ENCODE data around the gene CYBC1. TPM values are rescaled to one million over a fixed set of nuclear protein-coding genes. Genes with fewer than 3 reads are reported as not detected.

Gene CYBC1
- total RNA-seq, 1 experiment from 2014 or later, result 71.7 TPM

GRCh38 chr17:82407255-82407654 lies 43.3 kb downstream of the CYBC1 start:
- no peak for DNase-seq (ENCODE audit: low spot score)
- H3K36me3 Mint-ChIP-seq, result peaks cover 6% of the 10 kb centered on the region
- no peaks in the 10 kb centered on the region for H3K9me3 Mint-ChIP-seq
- no peak overlapping the region for H3K4me3 Mint-ChIP-seq
- POLR2A ChIA-PET, result no interaction called here
- CTCF ChIA-PET, result interaction anchor here (1.3 to 1.5 kb wide), 2 partner anchors 17 to 51 kb away, joined by 3 to 4 read pairs; no protein-coding TSS in a partner anchor
- no peak for TF ChIP-seq ZNF281 (CRISPR knock-in tag; IDR thresholded peaks at IDR 0.05)
- no peak for TF ChIP-seq RORB (CRISPR knock-in tag; IDR thresholded peaks at IDR 0.05)
- TF ChIP-seq ZNF423 (CRISPR knock-in tag; IDR thresholded peaks at IDR 0.05), result no peak
- no peak for TF ChIP-seq NFE2L1 (CRISPR knock-in tag; IDR thresholded peaks at IDR 0.05)
- no peak for TF ChIP-seq ETV6 (CRISPR knock-in tag; IDR thresholded peaks at IDR 0.05)
- TF ChIP-seq ZNF138 (CRISPR knock-in tag; conservative IDR thresholded peaks at IDR 0.05), result no peak
- TF ChIP-seq ZBTB43 (CRISPR knock-in tag; IDR thresholded peaks at IDR 0.05), result no peak
- no peak for TF ChIP-seq FOXP4 (CRISPR knock-in tag; IDR thresholded peaks at IDR 0.05)
- no peak for TF ChIP-seq PRRX2 (CRISPR knock-in tag; IDR thresholded peaks at IDR 0.05)
- TF ChIP-seq PREB (CRISPR knock-in tag; IDR thresholded peaks at IDR 0.05; ENCODE audit: borderline replicate concordance), result no peak
- no peak for TF ChIP-seq TP53 (CRISPR knock-in tag; IDR thresholded peaks at IDR 0.05)
- TF ChIP-seq USF2 (CRISPR knock-in tag; IDR thresholded peaks at IDR 0.05), result no peak
- no peak for TF ChIP-seq IRF2 (CRISPR knock-in tag; IDR thresholded peaks at IDR 0.05; ENCODE audit: borderline replicate concordance, low read depth)
- TF ChIP-seq RELA (CRISPR knock-in tag; IDR thresholded peaks at IDR 0.05; ENCODE audit: borderline replicate concordance), result no peak
- no peaks in the 10 kb centered on the region for H3K4me1 Mint-ChIP-seq
- peak overlapping the region; percentile 83 for H3K27ac Mint-ChIP-seq
- H3K27me3 Mint-ChIP-seq (ENCODE audit: low read depth), result no peaks in the 10 kb centered on the region
- no peak for ATAC-seq

- Mint-ChIP-seq H3K36me3 (peaks cover 8% of the 10 kb centered on the region), H3K4me1 (no peaks in the 10 kb centered on the region), H3K9me3 (no peaks in the 10 kb centered on the region)
- TF ChIP-seq STAT6 (CRISPR knock-in tag; conservative IDR thresholded peaks at IDR 0.05; ENCODE audit: low read depth) (no peak), AFF4 (CRISPR knock-in tag; IDR thresholded peaks at IDR 0.05; ENCODE audit: borderline replicate concordance) (no peak), IRF2 (CRISPR knock-in tag; IDR thresholded peaks at IDR 0.05; ENCODE audit: borderline replicate concordance, low read depth) (no peak), NR3C1 (CRISPR knock-in tag; conservative IDR thresholded peaks at IDR 0.05; ENCODE audit: low read depth) (no peak), SOX15 (CRISPR knock-in tag; IDR thresholded peaks at IDR 0.05) (no peak)
Measured at GRCh38 chr17:82406131-82406671, 44.4 kb downstream of the CYBC1 start.

More at GRCh38 chr17:82406131-82406671, 44.4 kb downstream of the CYBC1 start:
- CTCF ChIA-PET, result interaction anchor here (1.3 to 1.5 kb wide), 2 partner anchors 18 to 50 kb away, joined by 3 to 4 read pairs; no protein-coding TSS in a partner anchor
- ATAC-seq (no peak), DNase-seq (ENCODE audit: low spot score) (no peak)
- no peak overlapping the region for H3K4me3 Mint-ChIP-seq
- no peaks in the 10 kb centered on the region for H3K27me3 Mint-ChIP-seq (ENCODE audit: low read depth)
- POLR2A ChIA-PET, result no interaction called here
- H3K27ac Mint-ChIP-seq, result no peak overlapping the region

All from WTC11 (cell line).